ENCODE data around the gene GALNT2. TPM values are rescaled to one million over a fixed set of nuclear protein-coding genes. Genes with fewer than 3 reads are reported as not detected.
A peak's percentile ranks its signal among the peaks of the same experiment; 100 is the strongest.

GALNT2 gene
- total RNA-seq, 1 donor from 2014 or later: 66.8 TPM

DNA sequence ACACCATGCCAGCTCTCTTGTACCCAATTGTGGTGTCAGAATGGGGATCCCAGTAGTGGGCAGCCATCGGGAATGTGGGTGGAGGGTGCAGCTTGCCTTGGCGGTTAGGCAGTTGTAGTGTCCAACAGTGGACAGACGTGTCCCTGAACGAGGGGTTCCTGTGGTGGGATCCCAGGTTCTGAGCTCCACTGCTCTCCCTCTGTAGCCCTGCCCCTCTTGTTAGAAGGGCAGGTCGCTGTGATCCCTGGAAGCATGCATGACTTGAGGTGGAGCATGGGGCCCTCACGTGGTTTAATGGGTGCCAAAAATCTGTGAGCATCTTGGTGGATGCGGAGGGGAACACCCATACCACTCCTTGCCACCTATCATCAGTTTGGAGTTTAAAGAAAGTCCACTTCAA lies 4.3 kb downstream of the GALNT2 start:
- DNase-seq (ENCODE audit: low read depth): no peak

- DNase-seq (ENCODE audit: low read depth): no peak
Measured at GRCh38 chr1:230072296-230072695, 5.3 kb downstream of the GALNT2 start.

DNA sequence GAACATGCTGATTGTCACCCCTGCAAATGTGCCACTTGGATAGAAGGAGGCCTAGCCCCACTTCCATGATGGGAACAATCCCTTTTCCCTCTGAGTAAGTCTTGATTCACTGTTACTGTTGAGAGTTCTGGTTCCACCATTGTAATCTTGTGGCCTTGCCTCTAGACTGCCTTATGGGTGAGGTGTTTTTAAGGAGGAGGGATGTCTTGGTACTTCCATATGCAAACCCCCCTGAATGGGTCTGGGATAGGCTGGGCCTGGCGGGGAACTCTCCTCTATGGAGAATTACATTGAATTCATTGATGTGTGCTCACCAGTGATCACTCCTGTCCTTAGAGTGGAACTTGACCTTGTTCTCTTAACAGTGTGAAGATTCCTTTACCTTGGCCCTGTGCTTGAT lies 5.8 kb downstream of the GALNT2 start:
- DNase-seq (ENCODE audit: low read depth): no peak

DNA sequence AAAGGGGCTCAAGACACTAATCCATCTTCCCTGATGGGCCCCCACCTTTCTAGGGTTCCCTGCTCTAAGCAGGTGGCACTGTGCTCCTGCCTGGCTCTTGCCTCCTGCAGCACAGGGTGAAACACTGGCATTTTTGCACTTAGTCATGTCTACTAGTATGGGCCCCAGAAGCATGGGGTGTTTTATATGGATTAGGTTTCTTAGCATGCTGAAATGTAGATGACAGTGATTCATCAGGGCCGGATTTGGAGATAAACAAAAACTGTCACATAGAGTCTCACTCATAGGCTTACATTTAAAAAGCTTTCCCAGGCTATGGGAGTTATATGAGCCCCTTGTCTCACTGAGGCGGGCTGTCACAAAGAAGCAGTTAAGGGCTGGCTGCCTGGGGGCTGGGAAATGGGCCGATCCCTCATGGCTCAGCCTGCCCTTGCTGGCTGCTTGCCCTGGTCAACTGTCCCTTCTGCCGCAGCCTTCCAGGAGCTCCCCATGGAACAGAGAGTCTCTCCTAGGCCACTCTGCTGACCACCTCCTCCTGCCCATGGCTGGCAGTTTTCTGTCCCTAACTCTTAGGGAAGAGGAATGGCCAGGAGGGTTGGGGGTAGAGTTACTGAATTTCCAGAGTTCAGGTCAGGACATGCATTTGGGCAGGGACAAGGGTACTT lies 6.5 kb downstream of the GALNT2 start:
- DNase-seq (ENCODE audit: low read depth): peak; percentile 58

DNA sequence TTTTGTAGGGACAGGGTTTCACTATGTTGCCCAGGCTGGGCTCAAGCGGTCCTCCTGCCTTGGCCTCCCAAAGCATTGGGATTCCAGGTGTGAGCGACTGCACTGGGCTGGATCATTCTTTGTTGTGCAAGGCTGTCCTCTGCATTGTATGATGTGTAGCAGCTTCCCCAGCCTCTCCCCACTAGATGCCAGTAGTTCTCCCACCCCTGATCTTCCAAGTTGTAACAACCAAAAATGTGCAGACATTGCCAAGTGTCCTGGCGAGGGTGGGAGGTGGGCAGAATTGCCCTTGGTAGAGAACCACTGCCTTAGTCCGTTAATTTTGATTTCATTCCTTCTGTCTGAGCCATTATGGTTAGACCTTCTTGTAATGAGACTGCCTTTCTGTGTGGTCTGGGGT lies 7.2 kb downstream of the GALNT2 start:
- DNase-seq (ENCODE audit: low read depth): no peak

- no peak for DNase-seq (ENCODE audit: low read depth)
Measured at GRCh38 chr1:230074762-230075161, 7.7 kb downstream of the GALNT2 start.

DNA sequence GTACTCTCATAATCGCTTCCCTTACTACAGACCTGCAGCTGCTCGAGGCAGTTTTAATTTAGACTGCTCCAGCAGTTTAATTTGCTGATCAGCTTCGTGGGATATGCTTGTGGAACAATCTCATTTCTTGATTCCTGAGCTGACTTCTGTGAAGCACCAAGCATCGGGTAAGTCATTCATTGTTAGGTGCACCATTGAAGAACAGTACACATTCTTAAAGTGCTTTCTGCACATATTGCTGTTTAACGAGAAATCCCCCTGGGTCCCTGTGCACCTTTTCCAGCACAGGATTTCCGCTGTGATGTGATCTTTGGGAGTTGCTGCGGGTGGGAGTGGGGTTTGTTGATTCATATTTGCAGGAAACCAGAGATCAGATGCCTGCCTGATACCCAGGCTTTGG lies 9.1 kb downstream of the GALNT2 start:
- DNase-seq (ENCODE audit: low read depth): peak; percentile 43

DNA sequence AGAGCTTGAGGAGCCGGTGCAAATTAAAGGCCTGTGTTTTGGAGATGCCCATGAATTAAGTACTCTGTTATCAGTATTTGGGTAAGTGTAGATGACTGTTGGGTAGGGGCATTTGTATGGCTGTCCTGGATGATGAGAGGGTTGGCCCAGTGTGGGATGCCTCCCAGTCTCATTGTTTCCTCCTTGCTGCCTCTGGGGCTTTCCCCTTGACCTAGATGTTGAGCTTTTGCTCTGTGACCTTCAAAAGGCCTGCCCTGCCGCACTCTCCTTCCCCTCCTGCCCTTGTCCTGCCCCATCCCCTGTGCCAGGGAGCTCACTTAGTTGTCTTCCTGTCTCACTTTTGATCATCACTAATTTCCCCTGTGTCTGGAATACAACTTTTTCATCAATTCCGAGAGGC lies 10.0 kb downstream of the GALNT2 start:
- no peak for DNase-seq (ENCODE audit: low read depth)

- DNase-seq (ENCODE audit: low read depth): no peak
Measured at GRCh38 chr1:230077436-230078213, 10.6 kb downstream of the GALNT2 start.

DNA sequence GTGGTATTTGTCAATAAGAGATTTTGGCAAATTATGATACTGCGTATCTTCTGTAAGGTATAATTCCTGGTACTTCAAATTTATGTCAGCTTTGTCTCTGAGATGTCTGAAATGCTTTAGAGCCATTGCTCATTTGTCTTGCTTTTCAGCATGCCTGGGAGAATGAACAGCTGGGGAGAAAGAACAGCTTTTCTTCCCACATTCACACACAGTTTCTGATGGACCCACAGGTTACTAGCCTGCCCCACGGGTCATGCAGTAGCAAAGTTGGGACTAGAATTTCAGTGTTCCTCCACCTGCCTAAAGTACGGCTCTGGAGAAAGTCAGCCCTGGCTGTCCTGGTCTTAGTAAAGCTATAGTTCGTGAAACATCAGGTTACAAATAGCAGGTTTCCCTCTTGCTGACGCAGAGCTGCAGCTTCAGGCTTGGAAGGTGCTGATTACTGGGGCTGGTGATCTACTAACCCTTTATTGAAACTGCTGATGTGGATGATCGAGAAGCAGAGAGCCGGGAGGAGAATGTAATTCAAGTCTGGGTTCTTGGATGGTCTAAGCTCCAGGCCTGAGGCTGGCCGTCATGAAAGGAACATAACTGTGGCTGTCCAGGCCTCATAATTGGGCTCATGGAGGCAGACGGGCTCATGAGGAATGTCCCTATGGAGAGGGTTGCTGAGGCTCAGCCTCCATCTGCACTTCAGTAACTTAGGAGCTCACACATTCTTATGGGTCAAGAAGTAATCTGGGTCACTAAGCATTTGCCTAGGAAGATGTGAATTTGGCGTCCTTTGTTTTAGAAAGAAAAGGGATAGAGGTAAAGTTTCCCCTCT lies 12.4 kb downstream of the GALNT2 start:
- DNase-seq (ENCODE audit: low read depth): peak; percentile 36

DNA sequence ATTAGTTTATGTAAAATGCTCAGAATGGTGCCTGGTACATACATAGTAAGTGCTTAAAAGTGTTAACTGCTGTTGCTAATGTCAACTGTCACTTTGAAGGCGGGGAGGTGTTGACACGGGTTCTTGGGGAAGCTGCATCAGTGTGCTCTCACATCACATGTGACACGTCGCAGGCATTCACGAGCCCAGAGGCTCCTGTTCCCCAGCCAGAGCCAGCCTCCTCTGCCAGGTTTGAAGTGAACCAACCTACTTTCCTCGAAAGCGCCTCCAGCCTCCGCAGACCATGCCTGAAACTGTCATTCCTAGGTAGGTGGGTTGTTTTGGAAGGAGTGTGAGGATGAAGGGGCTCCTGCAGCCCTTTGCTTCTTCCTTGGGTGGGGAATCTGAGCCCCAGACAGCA lies 13.8 kb downstream of the GALNT2 start:
- no peak for DNase-seq (ENCODE audit: low read depth)

GRCh38 chr1:230081751-230082150 lies 14.7 kb downstream of the GALNT2 start:
- no peak for DNase-seq (ENCODE audit: low read depth)

GRCh38 chr1:230082211-230082610 lies 15.2 kb downstream of the GALNT2 start:
- no peak for DNase-seq (ENCODE audit: low read depth)

GRCh38 chr1:230083053-230083452 lies 16.0 kb downstream of the GALNT2 start:
- DNase-seq (ENCODE audit: low read depth): no peak

- DNase-seq (ENCODE audit: low read depth): no peak
Measured at GRCh38 chr1:230083746-230084407, 16.8 kb downstream of the GALNT2 start.

DNA sequence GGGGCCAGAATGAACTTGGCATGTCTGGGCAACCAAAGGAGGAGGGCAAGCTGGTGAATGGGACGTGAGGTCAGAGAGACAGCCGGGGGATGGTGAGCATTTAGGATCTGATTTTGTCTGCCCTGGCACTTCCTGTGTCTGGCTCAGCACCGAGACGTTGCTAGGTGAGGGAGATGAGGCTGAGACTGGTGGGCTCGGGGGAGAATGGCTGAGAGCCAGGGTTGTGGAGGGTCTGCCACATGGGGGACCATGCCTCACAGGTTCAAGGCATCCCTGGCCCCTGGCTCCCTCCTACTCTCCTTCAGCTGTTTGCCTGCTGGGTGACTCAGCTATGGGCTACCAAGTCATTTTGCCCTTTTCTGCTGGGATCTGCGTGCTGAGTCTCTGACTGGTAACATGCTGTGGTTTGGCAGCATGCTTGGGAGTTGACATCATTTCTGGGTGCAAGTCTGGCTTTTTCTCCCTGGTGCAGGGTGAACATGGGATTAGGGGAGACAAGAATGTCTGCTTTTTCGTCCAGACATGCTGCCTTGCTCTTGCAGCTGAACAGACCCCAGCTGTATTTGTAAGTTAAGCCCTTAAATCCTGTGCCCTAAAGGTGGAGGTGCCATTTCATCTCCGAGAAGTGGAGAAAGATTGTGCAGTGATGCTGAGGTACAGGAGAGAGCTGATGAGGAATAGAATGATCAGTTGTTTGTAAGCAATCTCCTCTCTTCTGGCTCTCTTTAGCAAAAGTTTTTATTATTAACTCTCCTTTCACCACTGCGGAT lies 17.6 kb downstream of the GALNT2 start:
- DNase-seq (ENCODE audit: low read depth): peak; percentile 98

- peak; percentile 24 for DNase-seq (ENCODE audit: low read depth)
Measured at GRCh38 chr1:230085178-230085515, 18.1 kb downstream of the GALNT2 start.

DNA sequence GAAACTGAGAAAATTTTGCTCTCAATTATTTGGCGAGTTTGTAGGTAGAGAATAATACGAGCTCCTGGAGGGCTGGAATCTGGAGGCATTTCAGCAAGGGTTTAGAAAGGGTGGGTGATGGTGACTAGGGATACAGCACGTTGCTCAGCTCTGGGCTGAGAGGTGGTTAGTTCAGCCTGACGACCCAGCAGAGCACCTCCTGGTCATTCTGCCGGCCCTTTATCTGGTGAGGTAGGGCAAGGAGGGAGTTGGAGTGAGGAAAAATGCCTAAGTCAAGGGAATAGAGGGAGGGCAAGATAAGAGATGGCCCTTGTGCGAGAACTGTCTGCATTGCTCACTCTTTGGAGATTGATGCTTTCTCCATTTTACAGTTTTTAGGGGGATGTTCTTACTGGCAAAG lies 19.1 kb downstream of the GALNT2 start:
- no peak for DNase-seq (ENCODE audit: low read depth)

- DNase-seq (ENCODE audit: low read depth): no peak
Measured at GRCh38 chr1:230087028-230087716, 20.1 kb downstream of the GALNT2 start.

DNA sequence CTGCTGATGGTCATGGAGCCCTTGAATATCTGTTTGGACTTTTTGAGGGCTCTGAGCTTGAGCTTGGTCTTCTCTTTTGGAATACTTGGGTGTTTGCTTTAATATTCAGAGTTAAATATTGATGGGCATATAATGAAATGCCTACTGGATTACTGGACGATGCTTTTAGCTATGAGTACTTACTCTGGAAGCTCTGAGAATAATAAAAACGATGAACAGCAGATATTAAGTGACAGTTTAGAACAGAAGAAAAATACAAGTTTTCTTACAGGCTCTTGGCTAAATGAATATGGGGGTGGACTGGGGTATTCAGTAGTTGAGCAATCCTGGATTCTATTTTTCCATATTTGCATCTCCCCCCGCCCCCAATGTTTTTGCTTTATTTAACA lies 20.7 kb downstream of the GALNT2 start:
- no peak for DNase-seq (ENCODE audit: low read depth)
